Activated CD8-positive, alpha-beta memory T cell treated with anti-CD3 and anti-CD28 coated beads for 48 hours (primary cell): ENCODE results near the gene CLCN7.
"Not testable (repeated sequence)": the region's sequence is repeated elsewhere in the genome, so short reads cannot be mapped to it uniquely, and the experiment has no call there.

Experiments
- DNase-seq, 3 experiments: peaks; one replicate each; pipeline ENCODE4 v3.0.0-alpha.2; 2020; ENCODE audit warnings: low read depth in 2 of 3, low spot score in 2 of 3

The CLCN7 gene

GRCh38 chr16:1445518-1446203 lies 29.2 kb downstream of the CLCN7 start:
- no peak for DNase-seq

- no peak for DNase-seq
Measured at GRCh38 chr16:1444730-1445517, 29.9 kb downstream of the CLCN7 start.

GRCh38 chr16:1443980-1444729 lies 30.7 kb downstream of the CLCN7 start, which contains the start of gene CCDC154:
Gene CCDC154, minus strand, starts transcription at chr16:1444556. Its CDS starts 234 bp downstream, at chr16:1444322.
- no peak for DNase-seq

- DNase-seq: no peak
Measured at GRCh38 chr16:1443403-1443973, 31.3 kb downstream of the CLCN7 start.

GRCh38 chr16:1442697-1443096 lies 32.1 kb downstream of the CLCN7 start:
- no peak for DNase-seq

GRCh38 chr16:1441391-1441829 lies 33.4 kb downstream of the CLCN7 start:
- no peak for DNase-seq

GRCh38 chr16:1439699-1440074 lies 35.1 kb downstream of the CLCN7 start:
- DNase-seq: not testable (repeated sequence)

- DNase-seq: no peak
Measured at GRCh38 chr16:1439058-1439698, 35.6 kb downstream of the CLCN7 start.

GRCh38 chr16:1438229-1439057 lies 36.4 kb downstream of the CLCN7 start:
- DNase-seq: no peak

- no peak for DNase-seq
Measured at GRCh38 chr16:1437606-1438005, 37.2 kb downstream of the CLCN7 start.

GRCh38 chr16:1436731-1437355 lies 38.0 kb downstream of the CLCN7 start:
- no peak for DNase-seq

GRCh38 chr16:1435921-1436697 lies 38.7 kb downstream of the CLCN7 start:
- no peak for DNase-seq

GRCh38 chr16:1434644-1435592 lies 39.9 kb downstream of the CLCN7 start:
- no peak for DNase-seq

- DNase-seq: no peak
Measured at GRCh38 chr16:1433756-1434155, 41.1 kb downstream of the CLCN7 start.

GRCh38 chr16:1433263-1433560 lies 41.6 kb downstream of the CLCN7 start:
- no peak for DNase-seq

- no peak for DNase-seq
Measured at GRCh38 chr16:1432388-1433262, 42.2 kb downstream of the CLCN7 start.
